Muscle of leg (tissue), 11 donors: Measurements from ENCODE around the gene OR13J1. TPM values are rescaled to one million over a fixed set of nuclear protein-coding genes. Genes with fewer than 3 reads are reported as not detected.

Source experiments
- DNase-seq: peaks from one replicate; pipeline ENCODE4 v3.0.0; 2013
- H3K27ac ChIP-seq: one replicate; pipeline ENCODE4 v1.5.1; 2013; ENCODE audit warnings: mild to moderate bottlenecking, low read length, control low read depth
- H3K27me3 ChIP-seq: one replicate; pipeline ENCODE4 v1.6.1; 2013; ENCODE audit warnings: low read length; ENCODE audit not compliant: control insufficient read depth, insufficient read depth
- H3K36me3 ChIP-seq: one replicate; pipeline ENCODE4 v1.6.1; 2013; ENCODE audit warnings: low read length; ENCODE audit not compliant: control insufficient read depth, insufficient read depth
- H3K4me1 ChIP-seq: one replicate; pipeline ENCODE4 v1.6.1; 2013; ENCODE audit warnings: low read length; ENCODE audit not compliant: control insufficient read depth, insufficient read depth
- H3K4me3 ChIP-seq: one replicate; pipeline ENCODE4 v1.5.1; 2013; ENCODE audit warnings: low read length, control low read depth
- H3K9me3 ChIP-seq: replicated peaks from 2 replicates; pipeline ENCODE4 v1.6.1; 2013; ENCODE audit warnings: low read depth, low read length; ENCODE audit not compliant: control insufficient read depth
- WGBS: methylation state at CpG from one replicate; pipeline ENCODE4 v1.1.5; 2013; ENCODE audit warnings: missing lambda C conversion rate; ENCODE audit not compliant: insufficient coverage; 5-methylcytosine and 5-hydroxymethylcytosine counted together
- polyA plus RNA-seq, 8 donors: library from polyadenylated mRNA; unstranded; fragments of 120-200 nt; gene quantifications; one replicate each; pipeline versions ENCODE4 v1.2.1 to v1.2.3, GENCODE V29; 2013; ENCODE audit warnings: inconsistent platforms in 1 of 8, low replicate concordance in 1 of 8; ENCODE audit not compliant: insufficient read length in 8 of 8, insufficient read depth in 1 of 8
- total RNA-seq: library from RNA; stranded (reverse); fragments of 120-200 nt; gene quantifications from one replicate; pipeline ENCODE4 v1.2.4, GENCODE V29; 2013

The OR13J1 gene
- total and polyA plus RNA-seq, 9 donors = 0.07 to 0.29 (median 0.13) TPM; not detected in 4

GRCh38 chr9:35835216-35835632 lies 35.0 kb downstream of the OR13J1 start:
- Histone ChIP-seq H3K27me3 (peaks cover 30% of the 10 kb centered on the region), H3K4me3 (no peak overlapping the region), H3K4me1 (peaks cover 29% of the 10 kb centered on the region), H3K9me3 (no peaks in the 10 kb centered on the region), H3K36me3 (peaks cover 17% of the 10 kb centered on the region), H3K27ac (no peak overlapping the region)
- no peak for DNase-seq
- WGBS = 100% methylated on average over 3 of the region's 3 CpGs

- peaks cover 24% of the 10 kb centered on the region for H3K27me3 ChIP-seq
- no peaks in the 10 kb centered on the region for H3K9me3 ChIP-seq
- H3K36me3 ChIP-seq = peaks cover 17% of the 10 kb centered on the region
- H3K4me3 ChIP-seq = no peak overlapping the region
- peak overlapping the region; percentile 6 for H3K27ac ChIP-seq
- peaks cover 34% of the 10 kb centered on the region for H3K4me1 ChIP-seq
- WGBS = 72% methylated on average over 5 of the region's 14 CpGs
- DNase-seq = no peak
Measured at GRCh38 chr9:35834260-35835215, 35.7 kb downstream of the OR13J1 start.

- Histone ChIP-seq H3K4me3 (no peak overlapping the region), H3K27me3 (peaks cover 21% of the 10 kb centered on the region), H3K27ac (no peak overlapping the region), H3K9me3 (no peaks in the 10 kb centered on the region), H3K36me3 (peaks cover 16% of the 10 kb centered on the region), H3K4me1 (peaks cover 39% of the 10 kb centered on the region)
- WGBS = 58% methylated on average over 4 of the region's 5 CpGs
- no peak for DNase-seq
Measured at GRCh38 chr9:35832814-35833213, 37.4 kb downstream of the OR13J1 start.

GRCh38 chr9:35831040-35831439 lies 39.2 kb downstream of the OR13J1 start:
- Histone ChIP-seq H3K27me3 (peaks cover 18% of the 10 kb centered on the region), H3K4me3 (no peak overlapping the region), H3K4me1 (peaks cover 39% of the 10 kb centered on the region), H3K9me3 (no peaks in the 10 kb centered on the region), H3K27ac (no peak overlapping the region), H3K36me3 (peaks cover 10% of the 10 kb centered on the region)
- DNase-seq = no peak
- 77% methylated on average over 4 of the region's 4 CpGs for WGBS

- Histone ChIP-seq H3K4me1 (peaks cover 39% of the 10 kb centered on the region), H3K36me3 (peaks cover 2% of the 10 kb centered on the region), H3K9me3 (no peaks in the 10 kb centered on the region), H3K27ac (peak overlapping the region; percentile 79), H3K27me3 (peaks cover 18% of the 10 kb centered on the region), H3K4me3 (peak overlapping the region; percentile 60)
- no peak for DNase-seq
- 50% methylated on average over 1 of the region's 2 CpGs for WGBS
Measured at GRCh38 chr9:35829764-35830096, 40.5 kb downstream of the OR13J1 start.

GRCh38 chr9:35829084-35829763 lies 41.0 kb downstream of the OR13J1 start, which contains the start of gene TMEM8B:
TMEM8B (plus strand) TSS chr9:35829228; CDS start chr9:35829448, 220 bp downstream.
- under 1% methylated on average over 51 of the region's 53 CpGs for WGBS
- peaks cover 35% of the 10 kb centered on the region for H3K4me1 ChIP-seq
- peaks cover 14% of the 10 kb centered on the region for H3K27me3 ChIP-seq
- peak within 1 kb of the TSS; percentile 60 for H3K4me3 ChIP-seq
- peak within 1 kb of the TSS; percentile 79 for H3K27ac ChIP-seq
- DNase-seq = peak; percentile 98
- H3K36me3 ChIP-seq = no peaks in the 10 kb centered on the region
- no peaks in the 10 kb centered on the region for H3K9me3 ChIP-seq

- H3K27ac ChIP-seq = peak within 1 kb of the TSS; percentile 79
- peak within 1 kb of the TSS; percentile 60 for H3K4me3 ChIP-seq
- H3K36me3 ChIP-seq = no peaks in the 10 kb centered on the region
- peaks cover 13% of the 10 kb centered on the region for H3K27me3 ChIP-seq
- H3K9me3 ChIP-seq = no peaks in the 10 kb centered on the region
- peaks cover 31% of the 10 kb centered on the region for H3K4me1 ChIP-seq
- DNase-seq = no peak
- 2% methylated on average over 21 of the region's 21 CpGs for WGBS
Measured at GRCh38 chr9:35828716-35829083, 41.5 kb downstream of the OR13J1 start, which contains the start of gene FAM221B. FAM221B (minus strand) TSS chr9:35828732; CDS start chr9:35826161, 2,571 bp downstream.

- H3K4me1 ChIP-seq = peaks cover 24% of the 10 kb centered on the region
- no peak for DNase-seq
- H3K9me3 ChIP-seq = no peaks in the 10 kb centered on the region
- H3K27ac ChIP-seq = no peak overlapping the region
- no peak overlapping the region for H3K4me3 ChIP-seq
- no CpG with 5 or more reads among the region's 3 CpGs for WGBS
- peaks cover 9% of the 10 kb centered on the region for H3K27me3 ChIP-seq
- no peaks in the 10 kb centered on the region for H3K36me3 ChIP-seq
Measured at GRCh38 chr9:35827486-35827885, 42.7 kb downstream of the OR13J1 start.

GRCh38 chr9:35826071-35826701 lies 44.0 kb downstream of the OR13J1 start:
- H3K9me3 ChIP-seq = no peaks in the 10 kb centered on the region
- peaks cover 9% of the 10 kb centered on the region for H3K27me3 ChIP-seq
- WGBS = 40% methylated on average over 4 of the region's 4 CpGs
- no peak overlapping the region for H3K4me3 ChIP-seq
- no peaks in the 10 kb centered on the region for H3K36me3 ChIP-seq
- DNase-seq = peak; percentile 69
- H3K4me1 ChIP-seq = peaks cover 21% of the 10 kb centered on the region
- no peak overlapping the region for H3K27ac ChIP-seq

GRCh38 chr9:35822926-35823325 lies 47.3 kb downstream of the OR13J1 start:
- Histone ChIP-seq H3K4me1 (peaks cover 4% of the 10 kb centered on the region), H3K27me3 (peaks cover 9% of the 10 kb centered on the region), H3K27ac (no peak overlapping the region), H3K9me3 (no peaks in the 10 kb centered on the region), H3K36me3 (no peaks in the 10 kb centered on the region), H3K4me3 (no peak overlapping the region)
- DNase-seq = no peak
